OCI-LY7 (cell line): ENCODE results near the gene CAMK2B.

ENCODE experiments used
- EZH2phosphoT487 ChIP-seq: fragments of 200-600 bp; sonication (generic); IDR thresholded peaks from 2 replicates; pipeline ENCODE4 v1.6.1; 2018; ENCODE audit warnings: low read depth, borderline replicate concordance, mild to moderate bottlenecking, mixed run types, antibody characterized with exemption, low read length, moderate library complexity, mixed read lengths
- TF ChIP-seq, protein P1 (sequence below): fragments of 200-600 bp; sonication (generic); conservative IDR thresholded peaks from 2 replicates; pipeline ENCODE4 v1.5.1; 2014; ENCODE audit warnings: mild to moderate bottlenecking, antibody characterized with exemption, low read length, moderate library complexity, mixed read lengths

DNA sequence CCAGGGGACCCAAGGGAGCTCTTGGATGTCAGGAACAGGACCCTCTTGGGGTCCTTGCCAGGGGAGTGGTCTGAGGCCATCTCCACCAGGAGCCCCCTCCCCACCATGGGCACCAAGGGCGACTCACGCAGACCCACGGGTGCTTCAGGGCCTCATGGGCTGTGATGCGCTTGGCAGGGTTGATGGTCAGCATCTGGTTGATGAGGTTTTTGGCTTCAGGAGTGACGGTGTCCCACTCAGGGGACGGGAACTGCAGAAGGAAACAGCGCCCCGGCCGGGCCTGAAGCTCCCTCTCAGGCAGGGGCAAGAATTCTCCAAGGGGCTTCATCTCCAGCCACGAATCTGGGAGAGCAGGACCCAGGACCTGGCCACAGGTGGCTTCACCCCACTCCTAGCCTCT, 83.3 kb downstream of the CAMK2B start:
- TF ChIP-seq, protein P1, sequence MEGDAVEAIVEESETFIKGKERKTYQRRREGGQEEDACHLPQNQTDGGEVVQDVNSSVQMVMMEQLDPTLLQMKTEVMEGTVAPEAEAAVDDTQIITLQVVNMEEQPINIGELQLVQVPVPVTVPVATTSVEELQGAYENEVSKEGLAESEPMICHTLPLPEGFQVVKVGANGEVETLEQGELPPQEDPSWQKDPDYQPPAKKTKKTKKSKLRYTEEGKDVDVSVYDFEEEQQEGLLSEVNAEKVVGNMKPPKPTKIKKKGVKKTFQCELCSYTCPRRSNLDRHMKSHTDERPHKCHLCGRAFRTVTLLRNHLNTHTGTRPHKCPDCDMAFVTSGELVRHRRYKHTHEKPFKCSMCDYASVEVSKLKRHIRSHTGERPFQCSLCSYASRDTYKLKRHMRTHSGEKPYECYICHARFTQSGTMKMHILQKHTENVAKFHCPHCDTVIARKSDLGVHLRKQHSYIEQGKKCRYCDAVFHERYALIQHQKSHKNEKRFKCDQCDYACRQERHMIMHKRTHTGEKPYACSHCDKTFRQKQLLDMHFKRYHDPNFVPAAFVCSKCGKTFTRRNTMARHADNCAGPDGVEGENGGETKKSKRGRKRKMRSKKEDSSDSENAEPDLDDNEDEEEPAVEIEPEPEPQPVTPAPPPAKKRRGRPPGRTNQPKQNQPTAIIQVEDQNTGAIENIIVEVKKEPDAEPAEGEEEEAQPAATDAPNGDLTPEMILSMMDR: no peak
- TF ChIP-seq EZH2phosphoT487: no peak
